ENCODE measurements around the gene FHIT.
"Not testable (repeated sequence)": the region's sequence is repeated elsewhere in the genome, so short reads cannot be mapped to it uniquely, and the experiment has no call there.

Gene FHIT

DNA sequence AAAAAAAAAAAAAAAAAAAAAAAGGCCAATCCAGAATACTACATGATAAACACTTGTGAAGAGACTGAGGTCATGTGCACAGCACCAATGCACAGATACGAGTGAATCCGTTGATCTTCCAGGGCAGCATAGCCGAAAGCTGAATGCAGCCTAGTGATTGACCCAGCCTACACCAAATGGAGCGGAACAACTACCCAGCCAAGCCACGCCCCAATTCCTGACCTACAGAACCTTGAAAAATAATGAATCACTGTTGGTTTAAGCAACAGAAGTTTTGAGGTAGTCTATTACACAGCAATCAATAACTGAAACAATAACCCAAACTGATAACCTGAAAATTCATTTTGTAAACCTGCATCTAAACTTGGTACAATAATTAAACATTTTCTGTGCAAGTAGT lies 361.0 kb downstream of the FHIT start:
- Mint-ChIP-seq H3K36me3 (ENCODE audit: low read depth) (no peaks in the 10 kb centered on the region), H3K4me1 (no peaks in the 10 kb centered on the region), H3K27ac (no peak overlapping the region), H3K27me3 (ENCODE audit: low read depth) (no peaks in the 10 kb centered on the region), H3K9me3 (peaks cover 2% of the 10 kb centered on the region), H3K4me3 (no peak overlapping the region)
- TF ChIP-seq, protein P1, sequence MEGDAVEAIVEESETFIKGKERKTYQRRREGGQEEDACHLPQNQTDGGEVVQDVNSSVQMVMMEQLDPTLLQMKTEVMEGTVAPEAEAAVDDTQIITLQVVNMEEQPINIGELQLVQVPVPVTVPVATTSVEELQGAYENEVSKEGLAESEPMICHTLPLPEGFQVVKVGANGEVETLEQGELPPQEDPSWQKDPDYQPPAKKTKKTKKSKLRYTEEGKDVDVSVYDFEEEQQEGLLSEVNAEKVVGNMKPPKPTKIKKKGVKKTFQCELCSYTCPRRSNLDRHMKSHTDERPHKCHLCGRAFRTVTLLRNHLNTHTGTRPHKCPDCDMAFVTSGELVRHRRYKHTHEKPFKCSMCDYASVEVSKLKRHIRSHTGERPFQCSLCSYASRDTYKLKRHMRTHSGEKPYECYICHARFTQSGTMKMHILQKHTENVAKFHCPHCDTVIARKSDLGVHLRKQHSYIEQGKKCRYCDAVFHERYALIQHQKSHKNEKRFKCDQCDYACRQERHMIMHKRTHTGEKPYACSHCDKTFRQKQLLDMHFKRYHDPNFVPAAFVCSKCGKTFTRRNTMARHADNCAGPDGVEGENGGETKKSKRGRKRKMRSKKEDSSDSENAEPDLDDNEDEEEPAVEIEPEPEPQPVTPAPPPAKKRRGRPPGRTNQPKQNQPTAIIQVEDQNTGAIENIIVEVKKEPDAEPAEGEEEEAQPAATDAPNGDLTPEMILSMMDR (IDR thresholded peaks at IDR 0.05; ENCODE audit: unreplicated experiment in 3 of 3) = no peak

GRCh38 chr3:60888952-60889351 lies 362.3 kb downstream of the FHIT start:
- H3K36me3 Mint-ChIP-seq (ENCODE audit: low read depth); H3K4me3 Mint-ChIP-seq; H3K27me3 Mint-ChIP-seq (ENCODE audit: low read depth): not testable (repeated sequence)

DNA sequence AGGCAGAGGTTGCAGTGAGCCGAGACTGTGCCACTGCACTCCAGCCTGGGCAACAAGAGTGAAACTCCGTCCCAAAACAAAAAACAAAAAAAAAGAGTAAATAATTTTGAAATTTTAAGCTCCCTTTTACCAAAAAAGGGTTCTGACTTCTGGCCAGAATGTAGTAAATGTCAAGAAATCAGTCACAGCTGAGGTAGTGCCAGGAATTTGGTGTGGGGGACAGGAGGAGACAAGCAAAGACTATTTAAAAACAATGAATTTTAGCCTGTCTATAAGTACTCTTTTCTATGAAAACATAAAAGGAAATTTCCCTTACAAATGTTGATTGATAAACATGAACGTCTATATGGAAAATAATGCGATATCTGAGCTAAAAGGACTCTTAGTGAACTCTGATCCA lies 363.7 kb downstream of the FHIT start:
- Mint-ChIP-seq H3K36me3 (ENCODE audit: low read depth) (no peaks in the 10 kb centered on the region), H3K27me3 (ENCODE audit: low read depth) (no peaks in the 10 kb centered on the region), H3K9me3 (peaks cover 15% of the 10 kb centered on the region), H3K4me1 (no peaks in the 10 kb centered on the region), H3K4me3 (no peak overlapping the region), H3K27ac (peak overlapping the region in 1 of 3 experiments; percentile 67)
- TF ChIP-seq, protein P1 (IDR thresholded peaks at IDR 0.05; ENCODE audit: unreplicated experiment in 3 of 3) = no peak

More at GRCh38 chr3:60888952-60889351, 362.3 kb downstream of the FHIT start:
- H3K4me1 Mint-ChIP-seq, H3K9me3 Mint-ChIP-seq: not testable (repeated sequence)
- H3K27ac Mint-ChIP-seq = peak overlapping the region in 1 of 3 experiments; percentile 14

GRCh38 chr3:60886518-60886917 lies 364.7 kb downstream of the FHIT start:
- TF ChIP-seq, protein P1 (IDR thresholded peaks at IDR 0.05; ENCODE audit: unreplicated experiment in 3 of 3) = no peak
- no peak overlapping the region for H3K4me3 Mint-ChIP-seq
- peaks cover 24% of the 10 kb centered on the region for H3K9me3 Mint-ChIP-seq
- H3K4me1 Mint-ChIP-seq = no peaks in the 10 kb centered on the region
- H3K27ac Mint-ChIP-seq = no peak overlapping the region
- no peaks in the 10 kb centered on the region for H3K36me3 Mint-ChIP-seq (ENCODE audit: low read depth)
- no peaks in the 10 kb centered on the region for H3K27me3 Mint-ChIP-seq (ENCODE audit: low read depth)

- peaks cover 41% of the 10 kb centered on the region for H3K9me3 Mint-ChIP-seq
- no peaks in the 10 kb centered on the region for H3K27me3 Mint-ChIP-seq (ENCODE audit: low read depth)
- no peaks in the 10 kb centered on the region for H3K4me1 Mint-ChIP-seq
- peaks cover 6% of the 10 kb centered on the region for H3K36me3 Mint-ChIP-seq (ENCODE audit: low read depth)
- H3K27ac Mint-ChIP-seq = no peak overlapping the region
- no peak overlapping the region for H3K4me3 Mint-ChIP-seq
- TF ChIP-seq, protein P1 (IDR thresholded peaks at IDR 0.05; ENCODE audit: unreplicated experiment in 3 of 3) = no peak
These were observed 367.2 kb downstream of the FHIT start for GRCh38 chr3:60884005-60884404.

GRCh38 chr3:60877188-60877587 lies 374.1 kb downstream of the FHIT start:
- Mint-ChIP-seq H3K36me3 (ENCODE audit: low read depth) (peaks cover 6% of the 10 kb centered on the region), H3K27me3 (ENCODE audit: low read depth) (no peaks in the 10 kb centered on the region), H3K4me1 (no peaks in the 10 kb centered on the region), H3K27ac (no peak overlapping the region), H3K9me3 (peaks cover 25% of the 10 kb centered on the region), H3K4me3 (no peak overlapping the region)
- TF ChIP-seq, protein P1 (IDR thresholded peaks at IDR 0.05; ENCODE audit: unreplicated experiment in 3 of 3) = no peak

Data from nephron (organoid).